22Rv1 (cell line): ENCODE measurements around the gene RAI1.

Experiments used
- H3K27ac ChIP-seq: fragments of 450-650 bp; 2 replicates; pipeline ENCODE4 v1.5.1; 2017
- ZFX ChIP-seq: fragments of 450-650 bp; IDR thresholded peaks from 2 replicates; pipeline ENCODE4 v1.6.1; 2017; ENCODE audit warnings: antibody characterized with exemption, borderline replicate concordance
- TF ChIP-seq, protein P1 (sequence below): fragments of 450-650 bp; IDR thresholded peaks from 2 replicates; pipeline ENCODE4 v1.5.1; 2017; ENCODE audit warnings: mild to moderate bottlenecking

Gene RAI1

DNA sequence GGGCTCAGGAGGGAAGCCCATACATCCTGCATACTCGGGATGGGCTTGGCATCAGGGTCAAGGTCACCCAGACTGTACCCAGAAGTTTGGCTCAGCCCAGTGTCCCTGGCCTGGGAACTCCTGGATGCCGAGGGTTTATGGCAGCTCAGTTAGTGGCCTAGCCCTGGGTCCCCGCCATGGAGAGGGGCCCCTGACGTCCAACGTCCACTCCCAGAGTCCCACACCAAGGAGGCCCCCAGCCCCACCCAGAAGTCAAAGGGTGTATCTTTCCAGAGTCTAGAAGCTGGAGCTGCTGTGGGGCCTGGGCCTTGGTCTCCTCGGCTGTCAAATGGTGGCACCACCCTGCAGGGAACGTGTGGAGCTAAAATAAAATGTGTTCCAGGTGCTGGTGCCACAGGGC lies 79.1 kb downstream of the RAI1 start:
- no peak for TF ChIP-seq ZFX
- TF ChIP-seq, protein P1, sequence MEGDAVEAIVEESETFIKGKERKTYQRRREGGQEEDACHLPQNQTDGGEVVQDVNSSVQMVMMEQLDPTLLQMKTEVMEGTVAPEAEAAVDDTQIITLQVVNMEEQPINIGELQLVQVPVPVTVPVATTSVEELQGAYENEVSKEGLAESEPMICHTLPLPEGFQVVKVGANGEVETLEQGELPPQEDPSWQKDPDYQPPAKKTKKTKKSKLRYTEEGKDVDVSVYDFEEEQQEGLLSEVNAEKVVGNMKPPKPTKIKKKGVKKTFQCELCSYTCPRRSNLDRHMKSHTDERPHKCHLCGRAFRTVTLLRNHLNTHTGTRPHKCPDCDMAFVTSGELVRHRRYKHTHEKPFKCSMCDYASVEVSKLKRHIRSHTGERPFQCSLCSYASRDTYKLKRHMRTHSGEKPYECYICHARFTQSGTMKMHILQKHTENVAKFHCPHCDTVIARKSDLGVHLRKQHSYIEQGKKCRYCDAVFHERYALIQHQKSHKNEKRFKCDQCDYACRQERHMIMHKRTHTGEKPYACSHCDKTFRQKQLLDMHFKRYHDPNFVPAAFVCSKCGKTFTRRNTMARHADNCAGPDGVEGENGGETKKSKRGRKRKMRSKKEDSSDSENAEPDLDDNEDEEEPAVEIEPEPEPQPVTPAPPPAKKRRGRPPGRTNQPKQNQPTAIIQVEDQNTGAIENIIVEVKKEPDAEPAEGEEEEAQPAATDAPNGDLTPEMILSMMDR = no peak
- H3K27ac ChIP-seq = no peak overlapping the region

DNA sequence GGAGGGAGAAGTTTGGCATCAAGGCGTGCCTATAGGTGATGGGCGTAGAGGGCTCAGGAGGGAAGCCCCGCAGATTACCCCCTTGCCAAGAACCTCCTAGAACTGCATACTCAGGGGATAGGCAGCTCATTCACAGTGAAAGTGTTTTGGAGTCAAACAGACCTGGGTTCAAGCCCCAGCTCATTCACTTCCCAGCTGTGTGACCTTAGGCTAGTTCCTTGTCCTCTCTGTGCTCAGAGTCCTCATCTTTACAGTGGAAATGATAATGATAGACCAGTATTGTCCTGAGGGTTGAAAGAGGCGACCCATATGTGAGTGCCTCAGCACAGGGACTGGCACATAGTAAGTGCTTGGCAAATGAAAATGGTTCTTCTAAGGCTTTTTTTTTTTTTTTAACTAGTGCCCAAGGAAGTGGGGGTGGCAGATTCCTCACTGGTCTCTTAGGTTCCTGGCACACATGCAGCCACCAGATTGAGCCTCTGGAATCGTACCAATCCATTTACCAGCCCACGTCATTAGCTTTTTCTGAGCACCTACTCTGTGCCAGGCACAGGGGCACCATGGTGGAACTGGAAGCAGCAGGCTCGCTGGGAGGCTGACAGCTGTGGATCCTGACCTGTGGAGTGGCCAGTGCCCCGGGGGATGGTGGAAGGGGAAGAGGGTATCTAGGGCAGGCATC lies 79.8 kb downstream of the RAI1 start:
- H3K27ac ChIP-seq = no peak overlapping the region
- TF ChIP-seq ZFX = no peak
- TF ChIP-seq, protein P1 = no peak

DNA sequence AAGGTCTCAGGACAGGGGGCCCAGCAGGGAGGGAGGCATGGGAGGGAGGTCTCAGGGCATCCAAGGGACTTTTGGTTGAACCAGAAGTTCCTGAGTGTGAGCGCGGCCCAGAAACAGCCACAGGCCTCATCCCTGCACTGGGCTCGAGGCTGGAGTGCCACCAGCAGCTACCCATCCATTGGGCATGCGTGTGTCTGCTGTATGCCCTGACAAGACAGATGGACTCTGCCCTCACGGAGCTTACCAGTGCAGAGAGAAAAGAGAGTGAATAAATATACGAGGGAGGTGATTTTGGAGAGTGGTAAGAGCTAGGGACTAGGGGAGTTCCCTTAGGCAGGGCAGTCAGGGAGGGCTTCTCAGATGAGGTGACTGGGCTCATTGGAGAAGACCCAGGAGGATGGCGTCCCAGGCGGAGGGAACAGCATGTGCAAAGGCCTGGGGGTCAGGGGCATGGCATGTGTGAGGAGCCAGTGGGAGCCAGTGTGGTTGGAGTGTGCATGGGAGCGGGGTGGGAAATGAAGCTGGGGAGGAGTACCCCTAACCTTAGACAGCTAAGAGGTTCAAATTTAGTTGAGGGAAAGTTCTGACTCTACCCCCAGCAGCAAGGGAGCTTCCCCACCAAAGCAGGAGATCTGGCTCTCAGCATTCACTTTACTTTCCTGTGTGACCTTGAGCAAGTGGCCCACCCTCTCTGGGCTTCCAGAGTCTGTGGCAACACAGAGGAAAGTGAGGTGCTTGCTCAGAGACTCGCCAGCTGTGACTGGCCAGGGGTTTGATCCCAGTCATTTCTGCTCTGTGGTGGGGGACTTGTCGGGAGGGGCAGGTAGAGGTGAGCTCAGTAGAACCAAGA lies 80.9 kb downstream of the RAI1 start:
- TF ChIP-seq, protein P1 = no peak
- no peak for TF ChIP-seq ZFX
- no peak overlapping the region for H3K27ac ChIP-seq

GRCh38 chr17:17762744-17763105 lies 81.5 kb downstream of the RAI1 start:
- no peak overlapping the region for H3K27ac ChIP-seq
- TF ChIP-seq, protein P1 = no peak
- no peak for TF ChIP-seq ZFX

DNA sequence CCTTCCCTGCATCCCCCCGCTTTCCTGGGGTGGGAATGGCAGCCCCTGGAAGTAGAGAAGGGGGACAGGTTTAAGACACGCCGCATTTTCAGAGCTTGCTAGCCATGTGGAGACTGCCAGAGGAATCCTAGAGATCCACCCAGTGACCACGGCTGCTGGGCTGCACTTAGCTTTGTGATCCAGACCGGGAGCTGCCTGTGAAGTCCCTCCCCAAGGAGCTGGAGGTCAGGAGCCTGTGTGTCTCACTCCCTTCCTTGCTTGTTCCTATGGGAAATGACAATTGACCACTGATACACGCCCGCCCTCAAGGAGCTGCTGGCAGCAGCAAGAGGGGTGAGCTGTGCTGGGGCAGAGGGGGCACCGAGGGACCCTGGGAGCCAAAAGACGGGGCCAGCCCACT lies 81.9 kb downstream of the RAI1 start:
- TF ChIP-seq, protein P1 = no peak
- no peak for TF ChIP-seq ZFX
- H3K27ac ChIP-seq = no peak overlapping the region

DNA sequence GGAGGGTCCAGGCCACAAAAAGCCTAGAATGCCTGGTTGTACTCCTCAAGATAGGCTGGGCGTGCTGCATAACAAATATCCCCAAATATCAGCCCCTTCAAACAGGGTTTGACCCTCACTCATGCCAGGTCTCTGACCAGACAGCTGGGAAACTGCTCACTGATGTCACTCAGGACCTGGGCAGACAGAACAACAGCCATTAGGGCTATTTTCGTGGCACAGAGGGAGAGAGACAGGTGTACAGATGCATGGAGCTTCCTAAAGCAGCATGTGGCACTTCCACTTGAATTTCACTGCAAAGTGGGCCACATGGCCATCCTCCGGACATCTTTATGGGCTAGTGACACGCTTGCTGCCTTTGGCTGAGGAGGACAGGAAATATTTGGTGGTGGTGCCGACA lies 82.5 kb downstream of the RAI1 start:
- H3K27ac ChIP-seq = no peak overlapping the region
- TF ChIP-seq ZFX = no peak
- TF ChIP-seq, protein P1 = no peak
